SK-N-SH treated with all-trans-retinoic acid at 6 μM for 48 hours (cell line): ENCODE results near the gene PLEKHJ1.

Experiments used
- ATAC-seq: fragments of 200-7000 bp; cut with Tn5 transposase; 3 replicates; pipeline ENCODE4 v1.9.1; 2020; ENCODE audit warnings: mild to moderate bottlenecking, moderate library complexity
- ARNTL ChIP-seq: fragments of 450-650 bp; formaldehyde crosslinking; IDR thresholded peaks from 2 replicates; pipeline ENCODE4 v1.5.0; 2020; ENCODE audit warnings: low read depth, mild to moderate bottlenecking, moderate library complexity, borderline replicate concordance
- BACH2 ChIP-seq: fragments of 250-450 bp; sonication (Bioruptor Pico); IDR thresholded peaks from 2 replicates; pipeline ENCODE4 v1.9.0; 2021; ENCODE audit warnings: mild to moderate bottlenecking, borderline replicate concordance
- CREB5 ChIP-seq: fragments of 250-450 bp; sonication (Bioruptor Pico); IDR thresholded peaks from 2 replicates; pipeline ENCODE4 v1.5.1; 2020; ENCODE audit warnings: low read depth, mild to moderate bottlenecking, moderate library complexity
- CSDC2 ChIP-seq: fragments of 250-450 bp; sonication (Bioruptor Pico); IDR thresholded peaks from 2 replicates; pipeline ENCODE4 v1.5.0; 2020; ENCODE audit warnings: mild to moderate bottlenecking, moderate library complexity
- CSRNP3 ChIP-seq: fragments of 250-450 bp; sonication (Bioruptor Pico); IDR thresholded peaks from 2 replicates; pipeline ENCODE4 v1.5.1; 2021; ENCODE audit warnings: mild to moderate bottlenecking, moderate library complexity
- ESRRG ChIP-seq: fragments of 250-450 bp; sonication (Bioruptor Pico); IDR thresholded peaks from 2 replicates; pipeline ENCODE4 v1.6.1; 2021; ENCODE audit warnings: mild to moderate bottlenecking
- GLIS3 ChIP-seq: fragments of 250-450 bp; sonication (Bioruptor Pico); IDR thresholded peaks from 2 replicates; pipeline ENCODE4 v1.5.0; 2020; ENCODE audit warnings: mild to moderate bottlenecking, moderate library complexity
- OSR1 ChIP-seq: fragments of 250-450 bp; sonication (Bioruptor Pico); IDR thresholded peaks from 2 replicates; pipeline ENCODE4 v1.8.0; 2022; ENCODE audit warnings: moderate library complexity, mild to moderate bottlenecking, inconsistent platforms
- PATZ1 ChIP-seq: fragments of 250-450 bp; sonication (Bioruptor Pico); IDR thresholded peaks from 2 replicates; pipeline ENCODE4 v1.8.0; 2020; ENCODE audit warnings: mild to moderate bottlenecking, moderate library complexity, borderline replicate concordance
- POU6F1 ChIP-seq: fragments of 250-450 bp; sonication (Bioruptor Pico); IDR thresholded peaks from 2 replicates; pipeline ENCODE4 v1.8.0; 2021; ENCODE audit warnings: low read depth, mild to moderate bottlenecking, moderate library complexity, borderline replicate concordance
- PPARA ChIP-seq: fragments of 250-450 bp; sonication (Bioruptor Pico); IDR thresholded peaks from 2 replicates; pipeline ENCODE4 v1.5.0; 2020; ENCODE audit warnings: mild to moderate bottlenecking, borderline replicate concordance
- RARB ChIP-seq: fragments of 250-450 bp; sonication (Bioruptor Pico); IDR thresholded peaks from 2 replicates; pipeline ENCODE4 v1.8.0; 2021; ENCODE audit warnings: mild to moderate bottlenecking, moderate library complexity
- SNAI2 ChIP-seq: fragments of 250-450 bp; sonication (Bioruptor Pico); IDR thresholded peaks from 2 replicates; pipeline ENCODE4 v1.5.0; 2020; ENCODE audit warnings: mild to moderate bottlenecking, moderate library complexity
- TCF4 ChIP-seq: fragments of 250-450 bp; sonication (Bioruptor Pico); IDR thresholded peaks from 2 replicates; pipeline ENCODE4 v1.8.0; 2021; ENCODE audit warnings: mild to moderate bottlenecking, moderate library complexity, borderline replicate concordance
- TOX ChIP-seq: fragments of 250-450 bp; sonication (Bioruptor Pico); IDR thresholded peaks from 2 replicates; pipeline ENCODE4 v1.8.0; 2021; ENCODE audit warnings: mild to moderate bottlenecking, moderate library complexity, borderline replicate concordance
- TSHZ2 ChIP-seq: fragments of 250-450 bp; sonication (Bioruptor Pico); IDR thresholded peaks from 2 replicates; pipeline ENCODE4 v1.5.0; 2020; ENCODE audit warnings: mild to moderate bottlenecking, moderate library complexity
- ZC3H10 ChIP-seq: fragments of 250-450 bp; sonication (Bioruptor Pico); IDR thresholded peaks from 2 replicates; pipeline ENCODE4 v1.5.1; 2021; ENCODE audit warnings: mild to moderate bottlenecking, moderate library complexity
- ZFP3 ChIP-seq: fragments of 250-450 bp; sonication (Bioruptor Pico); IDR thresholded peaks from 2 replicates; pipeline ENCODE4 v1.5.0; 2020; ENCODE audit warnings: mild to moderate bottlenecking, moderate library complexity
- ZNF565 ChIP-seq: fragments of 450-650 bp; formaldehyde crosslinking; conservative IDR thresholded peaks from 2 replicates; pipeline ENCODE4 v1.5.0; 2020; ENCODE audit warnings: low read depth, mild to moderate bottlenecking, moderate library complexity
- ZNF70 ChIP-seq: fragments of 450-650 bp; formaldehyde crosslinking; IDR thresholded peaks from 2 replicates; pipeline ENCODE4 v1.5.0; 2020; ENCODE audit warnings: mild to moderate bottlenecking, moderate library complexity
- ZNF8 ChIP-seq: fragments of 450-650 bp; formaldehyde crosslinking; IDR thresholded peaks from 2 replicates; pipeline ENCODE4 v1.5.0; 2020; ENCODE audit warnings: mild to moderate bottlenecking, moderate library complexity

PLEKHJ1 gene

GRCh38 chr19:2209408-2209807 is 26.7 kb downstream of the PLEKHJ1 start:
- no peak for ATAC-seq

GRCh38 chr19:2208975-2209374 is 27.2 kb downstream of the PLEKHJ1 start:
- no peak for ATAC-seq
- no peak for TF ChIP-seq GLIS3 (CRISPR knock-in tag)
- no peak for TF ChIP-seq ZNF565 (CRISPR knock-in tag)
- TF ChIP-seq CSDC2 (CRISPR knock-in tag), result no peak
- no peak for TF ChIP-seq SNAI2 (CRISPR knock-in tag)
- TF ChIP-seq ZFP3 (CRISPR knock-in tag), result no peak
- no peak for TF ChIP-seq PPARA (CRISPR knock-in tag)
- no peak for TF ChIP-seq BACH2 (CRISPR knock-in tag)
- no peak for TF ChIP-seq TOX
- TF ChIP-seq TSHZ2 (CRISPR knock-in tag), result no peak
- TF ChIP-seq OSR1 (CRISPR knock-in tag), result no peak
- TF ChIP-seq ESRRG (CRISPR knock-in tag), result no peak
- TF ChIP-seq TCF4, result no peak
- TF ChIP-seq POU6F1 (CRISPR knock-in tag), result no peak
- TF ChIP-seq CREB5 (CRISPR knock-in tag), result no peak
- no peak for TF ChIP-seq ARNTL (CRISPR knock-in tag)
- TF ChIP-seq ZNF70 (CRISPR knock-in tag), result no peak
- TF ChIP-seq ZC3H10, result no peak
- no peak for TF ChIP-seq PATZ1 (CRISPR knock-in tag)
- no peak for TF ChIP-seq RARB (CRISPR knock-in tag)
- TF ChIP-seq ZNF8 (CRISPR knock-in tag), result no peak

More at GRCh38 chr19:2209408-2209807, 26.7 kb downstream of the PLEKHJ1 start:
- TF ChIP-seq CSDC2 (CRISPR knock-in tag), result no peak
- TF ChIP-seq, all 23 proteins: peak for 0

- no peak for TF ChIP-seq SNAI2 (CRISPR knock-in tag)
- TF ChIP-seq CSDC2 (CRISPR knock-in tag), result no peak
- TF ChIP-seq ZNF8 (CRISPR knock-in tag), result no peak
- TF ChIP-seq ESRRG (CRISPR knock-in tag), result no peak
- TF ChIP-seq ZFP3 (CRISPR knock-in tag), result no peak
- TF ChIP-seq ZNF70 (CRISPR knock-in tag), result no peak
- ATAC-seq, result no peak
Measured at GRCh38 chr19:2207991-2208860, 27.9 kb downstream of the PLEKHJ1 start.

- ATAC-seq, result no peak
- no peak for TF ChIP-seq TOX
- TF ChIP-seq ZNF8 (CRISPR knock-in tag), result no peak
- TF ChIP-seq ARNTL (CRISPR knock-in tag), result no peak
- no peak for TF ChIP-seq CSRNP3
- no peak for TF ChIP-seq PPARA (CRISPR knock-in tag)
- TF ChIP-seq SNAI2 (CRISPR knock-in tag), result no peak
- no peak for TF ChIP-seq OSR1 (CRISPR knock-in tag)
- no peak for TF ChIP-seq TSHZ2 (CRISPR knock-in tag)
- TF ChIP-seq CREB5 (CRISPR knock-in tag), result no peak
- TF ChIP-seq, all 23 proteins: peak for 0
Measured at GRCh38 chr19:2207008-2207407, 29.1 kb downstream of the PLEKHJ1 start.
